H9 (cell line): ENCODE measurements around the gene KCNMA1. TPM values are rescaled to one million over a fixed set of nuclear protein-coding genes. Genes with fewer than 3 reads are reported as not detected.

ENCODE experiments used
- DNase-seq: peaks from one replicate; pipeline ENCODE4 v3.0.0-alpha.2; 2017
- H2AFZ ChIP-seq: one replicate; pipeline ENCODE4 v1.6.1; 2013; ENCODE audit warnings: mild to moderate bottlenecking, low read length, control low read depth, moderate library complexity
- H2AK5ac ChIP-seq: 2 replicates; pipeline ENCODE4 v1.6.1; 2013; ENCODE audit warnings: low read length, control low read depth, mixed read lengths; ENCODE audit not compliant: insufficient read length
- H2BK120ac ChIP-seq: one replicate; pipeline ENCODE4 v1.6.1; 2013; ENCODE audit warnings: low read depth, mild to moderate bottlenecking, low read length, control low read depth, inconsistent platforms; ENCODE audit not compliant: poor library complexity, severe bottlenecking
- H2BK12ac ChIP-seq: 2 replicates; pipeline ENCODE4 v1.6.1; 2013; ENCODE audit warnings: low read length, control low read depth, mixed read lengths, low read depth; ENCODE audit not compliant: insufficient read length
- H2BK15ac ChIP-seq: 2 replicates; pipeline ENCODE4 v1.6.1; 2013; ENCODE audit warnings: low read depth, low read length, control low read depth
- H2BK20ac ChIP-seq: one replicate; pipeline ENCODE4 v1.6.1; 2013; ENCODE audit warnings: low read depth, mild to moderate bottlenecking, low read length, control low read depth, inconsistent platforms; ENCODE audit not compliant: poor library complexity, severe bottlenecking
- H2BK5ac ChIP-seq: 2 replicates; pipeline ENCODE4 v1.6.1; 2013; ENCODE audit warnings: low read length, control low read depth, mixed read lengths; ENCODE audit not compliant: insufficient read length
- H3K14ac ChIP-seq: 2 replicates; pipeline ENCODE4 v1.6.1; 2013; ENCODE audit warnings: low read length, control low read depth; ENCODE audit not compliant: insufficient read depth
- H3K18ac ChIP-seq: 2 replicates; pipeline ENCODE4 v1.6.1; 2013; ENCODE audit warnings: low read depth, mild to moderate bottlenecking, mixed read lengths, low read length, control low read depth; ENCODE audit not compliant: insufficient read length
- H3K23ac ChIP-seq: 2 replicates; pipeline ENCODE4 v1.6.1; 2013; ENCODE audit warnings: low read length, control low read depth, mixed read lengths, low read depth; ENCODE audit not compliant: insufficient read length
- H3K23me2 ChIP-seq: 2 replicates; pipeline ENCODE4 v1.6.1; 2013; ENCODE audit warnings: low read depth, mild to moderate bottlenecking, mixed read lengths, low read length, control low read depth; ENCODE audit not compliant: insufficient read length, poor library complexity, severe bottlenecking
- H3K27ac ChIP-seq: 2 replicates; pipeline ENCODE4 v1.5.1; 2013; ENCODE audit warnings: low read length, control low read depth, mixed read lengths, low read depth; ENCODE audit not compliant: insufficient read length
- H3K27me3 ChIP-seq: 2 replicates; pipeline ENCODE4 v1.6.1; 2013; ENCODE audit warnings: low read length, control low read depth, inconsistent platforms; ENCODE audit not compliant: insufficient read depth
- H3K4ac ChIP-seq: 2 replicates; pipeline ENCODE4 v1.6.1; 2013; ENCODE audit warnings: low read depth, mild to moderate bottlenecking, control low read depth, inconsistent platforms, low read length, moderate library complexity
- H3K4me1 ChIP-seq: 2 replicates; pipeline ENCODE4 v1.6.1; 2013; ENCODE audit warnings: low read length, control low read depth, inconsistent platforms; ENCODE audit not compliant: insufficient read depth
- H3K4me2 ChIP-seq: 2 replicates; pipeline ENCODE4 v1.6.1; 2013; ENCODE audit warnings: low read length, control low read depth, mixed read lengths; ENCODE audit not compliant: insufficient read length, insufficient read depth
- H3K56ac ChIP-seq: 2 replicates; pipeline ENCODE4 v1.6.1; 2013; ENCODE audit warnings: low read depth, mild to moderate bottlenecking, mixed read lengths, low read length, control low read depth; ENCODE audit not compliant: insufficient read length
- H3K79me1 ChIP-seq: 2 replicates; pipeline ENCODE4 v1.6.1; 2013; ENCODE audit warnings: low read depth, mild to moderate bottlenecking, moderate library complexity, low read length, control low read depth, inconsistent platforms; ENCODE audit not compliant: insufficient read depth, poor library complexity, severe bottlenecking
- H3K79me2 ChIP-seq: 2 replicates; pipeline ENCODE4 v1.6.1; 2013; ENCODE audit warnings: low read length, control low read depth, inconsistent platforms; ENCODE audit not compliant: insufficient read depth
- H3K9ac ChIP-seq: 2 replicates; pipeline ENCODE4 v1.6.1; 2013; ENCODE audit warnings: low read length, control low read depth, mixed read lengths; ENCODE audit not compliant: insufficient read length; ENCODE audit errors: extremely low read depth
- H3K9me3 ChIP-seq: one replicate; pipeline ENCODE4 v1.6.1; 2013; ENCODE audit warnings: low read depth, low read length, inconsistent platforms; ENCODE audit not compliant: control insufficient read depth
- H3T11ph ChIP-seq: one replicate; pipeline ENCODE4 v1.6.1; 2013; ENCODE audit warnings: mild to moderate bottlenecking, low read length, control low read depth, inconsistent platforms
- H4K20me1 ChIP-seq: one replicate; pipeline ENCODE4 v1.6.1; 2013; ENCODE audit not compliant: control insufficient read depth, insufficient read length, insufficient read depth
- H4K5ac ChIP-seq: 2 replicates; pipeline ENCODE4 v1.6.1; 2013; ENCODE audit warnings: low read depth, mild to moderate bottlenecking, mixed read lengths, low read length, control low read depth; ENCODE audit not compliant: insufficient read length
- H4K8ac ChIP-seq: replicated peaks from 2 replicates; pipeline ENCODE4 v1.6.1; 2013; ENCODE audit warnings: low read length, control low read depth, mixed read lengths, low read depth; ENCODE audit not compliant: insufficient read length
- H4K91ac ChIP-seq: 2 replicates; pipeline ENCODE4 v1.6.1; 2013; ENCODE audit warnings: low read depth, mild to moderate bottlenecking, moderate library complexity, mixed read lengths, low read length, control low read depth; ENCODE audit not compliant: insufficient read length
- H3K27ac Mint-ChIP-seq, 3 experiments: 2 replicates in 2 of 3; 3 replicates in 1 of 3; pipeline ENCODE4 v1.8.0; 2020 to 2021; ENCODE audit warnings: mixed read lengths in 3 of 3, mild to moderate bottlenecking in 1 of 3, moderate library complexity in 1 of 3
- H3K27me3 Mint-ChIP-seq: 2 replicates; pipeline ENCODE4 v1.8.0; 2021; ENCODE audit warnings: low read depth, mild to moderate bottlenecking, moderate library complexity, mixed read lengths
- H3K36me3 Mint-ChIP-seq, 3 experiments: 2 replicates in 2 of 3; 3 replicates in 1 of 3; pipeline ENCODE4 v1.8.0; 2020 to 2021; ENCODE audit warnings: low read depth in 3 of 3, mixed read lengths in 3 of 3; ENCODE audit not compliant: insufficient read depth in 1 of 3
- H3K4me1 Mint-ChIP-seq, 2 experiments: 2 replicates each; pipeline ENCODE4 v1.8.0; 2020; ENCODE audit warnings: mixed read lengths in 2 of 2
- H3K4me3 Mint-ChIP-seq, 2 experiments: 2 replicates in 1 of 2; 3 replicates in 1 of 2; pipeline ENCODE4 v1.8.0; 2020 to 2021; ENCODE audit warnings: mild to moderate bottlenecking in 2 of 2, mixed read lengths in 2 of 2, moderate library complexity in 1 of 2
- H3K9me3 Mint-ChIP-seq, 2 experiments: 2 replicates in 1 of 2; 3 replicates in 1 of 2; pipeline ENCODE4 v1.8.0; 2020; ENCODE audit warnings: mild to moderate bottlenecking in 2 of 2, mixed read lengths in 2 of 2, moderate library complexity in 1 of 2
- WGBS: extraction: QIAGEN DNeasy Blood & Tissue Kit; methylation state at CpG from one replicate; pipeline ENCODE4 v1.1.7; 2013; ENCODE audit warnings: missing lambda C conversion rate, low lambda C conversion rate, mixed read lengths; ENCODE audit not compliant: insufficient read length; ENCODE audit errors: extremely low coverage; 5-methylcytosine and 5-hydroxymethylcytosine counted together
- total RNA-seq: library from RNA; stranded (reverse); gene quantifications from 2 replicates; pipeline ENCODE4 v1.2.1, GENCODE V29; 2021
- TF ChIP-seq, protein P1 (sequence below): fragments of 200-600 bp; sonication (generic); conservative IDR thresholded peaks from 3 replicates; pipeline ENCODE4 v1.8.0; 2021; ENCODE audit warnings: antibody characterized with exemption, mild to moderate bottlenecking

Gene KCNMA1
- total RNA-seq, 1 experiment from 2014 or later, result 2.0 TPM

DNA sequence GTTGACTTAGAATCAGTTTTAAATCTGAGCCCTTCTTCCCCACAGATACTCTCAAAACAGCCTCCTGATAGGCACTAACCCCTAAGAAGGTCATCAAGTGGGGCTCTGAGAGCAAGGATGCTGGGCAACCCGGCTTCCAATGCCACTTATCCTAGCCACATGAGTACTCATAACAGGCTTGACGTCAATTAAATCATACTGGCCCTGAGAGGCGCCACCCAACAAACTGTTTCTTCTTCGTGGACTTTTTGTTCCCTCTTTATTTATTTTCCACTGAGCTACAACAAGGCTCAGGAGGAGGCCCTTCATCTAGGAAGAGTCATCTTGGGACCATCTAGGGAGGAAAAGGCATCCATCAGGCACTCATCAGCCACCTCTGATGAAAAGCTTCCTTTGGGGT lies 255.9 kb downstream of the KCNMA1 start:
- no peaks in the 10 kb centered on the region for H3K36me3 Mint-ChIP-seq
- no peak overlapping the region for H3K23ac ChIP-seq

More for the DNA sequence above, 255.9 kb downstream of the KCNMA1 start:
- Histone ChIP-seq H2AFZ (no peak overlapping the region), H4K91ac (no peak overlapping the region), H4K5ac (no peak overlapping the region), H4K8ac (no peak overlapping the region), H3K79me2 (no peaks in the 10 kb centered on the region), H2BK5ac (no peak overlapping the region), H3K27ac (no peak overlapping the region), H2AK5ac (no peak overlapping the region), H3K4me2 (no peak overlapping the region), H3K9me3 (no peaks in the 10 kb centered on the region), H3K23me2 (no peaks in the 10 kb centered on the region), H3K27me3 (no peaks in the 10 kb centered on the region; the same call in 1 of the 2 replicates), H3K79me1 (no peaks in the 10 kb centered on the region), H2BK15ac (no peak overlapping the region), H2BK120ac (no peak overlapping the region), H3T11ph (no peak overlapping the region), H3K4me1 (no peaks in the 10 kb centered on the region; the same call in 1 of the 2 replicates), H2BK20ac (no peak overlapping the region), H4K20me1 (no peaks in the 10 kb centered on the region), H3K9ac (no peak overlapping the region), H3K14ac (no peak overlapping the region), H3K56ac (no peak overlapping the region), H3K4ac (no peak overlapping the region), H2BK12ac (no peak overlapping the region), H3K18ac (no peak overlapping the region)
- no peak overlapping the region for H3K4me3 Mint-ChIP-seq
- peaks cover 3% of the 10 kb centered on the region for H3K27me3 Mint-ChIP-seq
- no CpG with 5 or more reads among the region's 4 CpGs for WGBS
- no peak for DNase-seq
- TF ChIP-seq, protein P1, sequence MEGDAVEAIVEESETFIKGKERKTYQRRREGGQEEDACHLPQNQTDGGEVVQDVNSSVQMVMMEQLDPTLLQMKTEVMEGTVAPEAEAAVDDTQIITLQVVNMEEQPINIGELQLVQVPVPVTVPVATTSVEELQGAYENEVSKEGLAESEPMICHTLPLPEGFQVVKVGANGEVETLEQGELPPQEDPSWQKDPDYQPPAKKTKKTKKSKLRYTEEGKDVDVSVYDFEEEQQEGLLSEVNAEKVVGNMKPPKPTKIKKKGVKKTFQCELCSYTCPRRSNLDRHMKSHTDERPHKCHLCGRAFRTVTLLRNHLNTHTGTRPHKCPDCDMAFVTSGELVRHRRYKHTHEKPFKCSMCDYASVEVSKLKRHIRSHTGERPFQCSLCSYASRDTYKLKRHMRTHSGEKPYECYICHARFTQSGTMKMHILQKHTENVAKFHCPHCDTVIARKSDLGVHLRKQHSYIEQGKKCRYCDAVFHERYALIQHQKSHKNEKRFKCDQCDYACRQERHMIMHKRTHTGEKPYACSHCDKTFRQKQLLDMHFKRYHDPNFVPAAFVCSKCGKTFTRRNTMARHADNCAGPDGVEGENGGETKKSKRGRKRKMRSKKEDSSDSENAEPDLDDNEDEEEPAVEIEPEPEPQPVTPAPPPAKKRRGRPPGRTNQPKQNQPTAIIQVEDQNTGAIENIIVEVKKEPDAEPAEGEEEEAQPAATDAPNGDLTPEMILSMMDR, result no peak
- no peaks in the 10 kb centered on the region for H3K9me3 Mint-ChIP-seq
- H3K4me1 Mint-ChIP-seq, result peaks cover 11 to 20% of the 10 kb centered on the region in 2 experiments; a peak in 3 of 4 replicates
- no peak overlapping the region for H3K27ac Mint-ChIP-seq
